Activated CD4-positive, alpha-beta T cell treated with anti-CD3 and anti-CD28 coated beads for 36 hours (primary cell): Measurements from ENCODE around the gene GDI2. TPM values are rescaled to one million over a fixed set of nuclear protein-coding genes. Genes with fewer than 3 reads are reported as not detected.
"Not testable (repeated sequence)": the region's sequence is repeated elsewhere in the genome, so short reads cannot be mapped to it uniquely, and the experiment has no call there.

Experiments used
- ATAC-seq: fragments of 200-7000 bp; cut with Tn5 transposase; one replicate; pipeline ENCODE4 v1.10.0; 2021; ENCODE audit warnings: mild to moderate bottlenecking, moderate library complexity
- CTCF ChIA-PET: fragments of 350-600 bp; sonication (Branson Sonifier 250); formaldehyde crosslinking; loops from one replicate; lab custom pipeline; 2021; ENCODE audit warnings: antibody characterized with exemption; lab: Charles Lee
- POLR2A ChIA-PET: fragments of 350-600 bp; sonication (Branson Sonifier 250); formaldehyde crosslinking; loops from one replicate; lab custom pipeline; 2021; ENCODE audit warnings: antibody characterized with exemption, inconsistent platforms; lab: Charles Lee
- DNase-seq: peaks from one replicate; pipeline ENCODE4 v3.0.0-alpha.2; 2020
- H3K27ac Mint-ChIP-seq: one replicate; pipeline ENCODE4 v1.8.0; 2021; ENCODE audit warnings: mixed read lengths
- H3K27me3 Mint-ChIP-seq: one replicate; pipeline ENCODE4 v1.8.0; 2021; ENCODE audit warnings: mixed read lengths
- H3K36me3 Mint-ChIP-seq: one replicate; pipeline ENCODE4 v1.8.0; 2021; ENCODE audit warnings: low read depth, mixed read lengths
- H3K4me1 Mint-ChIP-seq: one replicate; pipeline ENCODE4 v1.8.0; 2021; ENCODE audit warnings: mixed read lengths
- H3K4me3 Mint-ChIP-seq: one replicate; pipeline ENCODE4 v1.8.0; 2021; ENCODE audit warnings: mild to moderate bottlenecking, moderate library complexity, mixed read lengths
- H3K9me3 Mint-ChIP-seq: one replicate; pipeline ENCODE4 v1.8.0; 2021; ENCODE audit warnings: low read depth, mixed read lengths
- intact Hi-C, 2 experiments: fragments of 100-400 bp; cut with DNase I in 1 of 2; cut with micrococcal nuclease in 1 of 2; formaldehyde crosslinking; loops; one replicate each; pipeline versions ENCODE4 v1.14.2 to v1.15.1; 2022 to 2024; cut with DNase I, micrococcal nuclease
- total RNA-seq, 2 experiments: library from RNA; stranded (reverse); gene quantifications; one replicate each; pipeline ENCODE4 v1.2.3, GENCODE V29; 2021

Gene GDI2
- total RNA-seq, 2 experiments from 2014 or later = 276 to 290 TPM

- no peak for ATAC-seq
- DNase-seq = no peak
- POLR2A ChIA-PET = interaction anchor here (1.0 to 2.0 kb wide), 3 partner anchors 10 to 79 kb away, joined by 3 to 7 read pairs (median 6); partner anchors contain the start of genes ANKRD16 and FBH1
- H3K27me3 Mint-ChIP-seq = no peaks in the 10 kb centered on the region
- no peaks in the 10 kb centered on the region for H3K9me3 Mint-ChIP-seq
- peak overlapping the region; percentile 73 for H3K27ac Mint-ChIP-seq
- H3K4me3 Mint-ChIP-seq = peak overlapping the region; percentile 92
- peaks cover 57% of the 10 kb centered on the region for H3K4me1 Mint-ChIP-seq
- peaks cover 56% of the 10 kb centered on the region for H3K36me3 Mint-ChIP-seq
- CTCF ChIA-PET = interaction anchor here (0.6 to 2.9 kb wide), 7 partner anchors 8 to 589 kb away, joined by 3 to 16 read pairs (median 4); no protein-coding TSS in a partner anchor
- intact Hi-C loops = loop anchor here (5.0 to 10.0 kb wide), 6 partner anchors 33 to 775 kb away; partner anchors contain the start of genes PRKCQ (in 1 of the 2) and RBM17 (in 1 of the 2)
Observed at GRCh38 chr10:5810225-5810624, 3.0 kb downstream of the GDI2 start.

DNA sequence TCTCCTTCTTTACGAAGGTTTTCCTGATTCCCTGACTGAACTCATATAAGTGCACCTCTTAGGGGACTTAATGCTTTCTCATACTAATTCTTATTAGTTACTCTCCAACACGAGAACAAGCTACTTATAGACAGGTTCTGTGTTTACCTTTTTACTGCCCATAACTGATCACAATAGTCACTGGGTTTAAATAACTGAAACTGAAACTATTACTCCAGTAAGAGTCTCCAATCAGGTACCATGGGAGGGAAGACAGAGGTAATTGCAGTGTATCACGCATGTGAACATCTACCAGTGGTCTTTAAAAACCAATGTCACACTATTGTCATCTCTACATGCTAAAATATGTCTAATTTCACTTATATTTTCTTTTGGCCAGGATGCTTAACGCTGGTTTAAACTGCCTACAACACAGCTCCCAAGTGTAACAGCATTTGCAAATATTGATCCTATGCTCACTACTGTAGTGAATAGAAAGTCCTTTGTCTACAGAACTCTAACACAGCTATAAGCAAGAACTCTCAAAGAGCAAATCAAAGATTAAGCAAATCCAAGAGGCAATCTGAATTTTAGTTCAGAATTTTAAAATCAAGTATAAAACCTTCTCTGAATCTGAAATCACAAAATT is 3.6 kb downstream of the GDI2 start:
- DNase-seq (no peak), ATAC-seq (no peak)
- Mint-ChIP-seq H3K36me3 (peaks cover 55% of the 10 kb centered on the region), H3K27ac (peak overlapping the region; percentile 1), H3K4me1 (peaks cover 52% of the 10 kb centered on the region), H3K4me3 (peak overlapping the region; percentile 92), H3K27me3 (no peaks in the 10 kb centered on the region), H3K9me3 (no peaks in the 10 kb centered on the region)
- ChIA-PET CTCF (interaction anchor here (0.7 to 2.9 kb wide), 5 partner anchors 8 to 64 kb away, joined by 3 to 16 read pairs (median 4); no protein-coding TSS in a partner anchor), POLR2A (interaction anchor here (0.6 to 2.0 kb wide), 4 partner anchors 10 to 84 kb away, joined by 3 to 6 read pairs (median 4); partner anchors contain the start of genes ANKRD16 and FBH1)
- intact Hi-C loops = loop anchor here (5.0 to 10.0 kb wide), 6 partner anchors 32 to 775 kb away; partner anchors contain the start of genes PRKCQ (in 1 of the 2) and RBM17 (in 1 of the 2)

DNA sequence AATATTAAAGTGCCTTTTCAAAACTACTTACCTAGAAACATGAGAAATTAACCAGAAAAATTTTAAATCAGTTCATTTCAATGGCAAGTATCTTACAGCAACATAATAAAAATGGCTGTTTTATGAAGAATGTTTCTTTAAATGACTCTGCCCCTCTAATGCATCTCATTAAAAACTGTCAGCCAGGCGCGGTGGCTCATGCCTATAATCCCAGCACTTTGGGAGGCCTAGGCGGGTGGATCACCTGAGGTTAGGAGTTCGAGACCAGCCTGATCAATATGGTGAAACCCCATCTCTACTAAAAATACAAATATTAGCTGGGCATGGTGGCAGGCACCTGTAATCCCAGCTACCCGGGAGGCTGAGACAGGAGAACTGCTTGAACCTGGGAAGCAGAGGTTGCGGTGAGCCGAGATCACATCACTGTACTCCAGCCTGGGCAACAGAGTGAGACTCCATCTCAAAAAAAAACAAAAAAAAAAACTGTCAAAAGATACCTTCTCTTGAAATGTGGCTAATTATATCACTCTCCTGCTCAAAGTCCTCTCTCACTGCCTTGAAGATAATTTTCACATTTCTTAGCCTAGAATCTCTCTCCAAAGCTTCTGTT is 4.3 kb downstream of the GDI2 start:
- Mint-ChIP-seq H3K4me1 (peaks cover 52% of the 10 kb centered on the region), H3K36me3 (peaks cover 55% of the 10 kb centered on the region), H3K27ac (peak overlapping the region; percentile 24), H3K4me3 (peak overlapping the region; percentile 92)
- intact Hi-C loops, ATAC-seq, H3K27me3 Mint-ChIP-seq, H3K9me3 Mint-ChIP-seq, DNase-seq: not testable (repeated sequence)
- POLR2A ChIA-PET = interaction anchor here (1.1 to 2.0 kb wide), 2 partner anchors 11 to 81 kb away, joined by 3 to 6 read pairs; partner anchors contain the start of genes ANKRD16 and FBH1
- CTCF ChIA-PET = interaction anchor here (0.9 to 2.9 kb wide), 4 partner anchors 9 to 65 kb away, joined by 3 to 16 read pairs (median 4); no protein-coding TSS in a partner anchor

DNA sequence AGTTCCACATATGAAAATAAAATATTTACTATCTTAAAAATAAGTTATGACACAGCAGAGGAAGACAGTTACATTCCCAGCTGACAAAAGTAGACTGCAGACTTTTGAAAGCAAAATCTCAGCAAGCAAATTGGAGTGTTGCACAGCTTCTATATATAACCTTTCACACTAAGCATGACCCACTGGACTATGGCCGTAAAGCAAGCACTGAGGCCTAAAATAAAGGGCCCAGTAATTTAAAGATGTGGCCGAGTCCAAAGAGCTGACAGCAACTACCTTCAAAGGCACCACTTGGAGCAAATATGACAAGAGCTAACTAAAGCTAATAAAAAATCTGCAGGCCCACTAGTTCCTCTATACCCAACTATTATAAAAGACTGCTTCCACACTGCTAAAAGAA is 6.5 kb downstream of the GDI2 start:
- ChIA-PET POLR2A (interaction anchor here (0.6 to 1.3 kb wide), 3 partner anchors 13 to 55 kb away, joined by 3 to 6 read pairs (median 4); no protein-coding TSS in a partner anchor), CTCF (no interaction called here)
- no peaks in the 10 kb centered on the region for H3K9me3 Mint-ChIP-seq
- ATAC-seq (no peak), DNase-seq (no peak)
- no peak overlapping the region for H3K4me3 Mint-ChIP-seq
- intact Hi-C loops = no loop called here
- peaks cover 56% of the 10 kb centered on the region for H3K36me3 Mint-ChIP-seq
- no peaks in the 10 kb centered on the region for H3K27me3 Mint-ChIP-seq
- no peak overlapping the region for H3K27ac Mint-ChIP-seq
- H3K4me1 Mint-ChIP-seq = peaks cover 59% of the 10 kb centered on the region

DNA sequence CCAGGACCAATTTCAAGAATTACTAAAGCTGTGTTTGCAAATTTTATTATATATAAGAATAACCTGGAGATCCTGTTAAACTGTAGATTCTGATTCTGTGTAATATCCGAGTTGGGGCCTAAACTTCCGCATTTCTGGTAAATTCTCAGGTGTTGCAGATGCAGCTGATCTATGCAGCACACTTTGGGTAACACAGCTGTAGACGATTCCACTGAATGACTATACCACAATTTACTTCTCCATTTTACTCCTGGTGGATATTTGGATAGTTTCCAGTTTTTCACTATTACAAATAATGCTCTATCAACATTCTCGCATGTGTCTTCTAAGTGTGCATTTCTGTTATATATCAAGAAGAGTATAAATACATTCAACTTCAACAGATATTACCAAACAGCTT is 7.5 kb downstream of the GDI2 start:
- ChIA-PET CTCF (interaction anchor here (0.5 to 1.4 kb wide), 2 partner anchors 8 to 159 kb away, joined by 3 read pairs; no protein-coding TSS in a partner anchor), POLR2A (no interaction called here)
- peaks cover 52% of the 10 kb centered on the region for H3K4me1 Mint-ChIP-seq
- H3K27ac Mint-ChIP-seq = no peak overlapping the region
- H3K36me3 Mint-ChIP-seq = peaks cover 51% of the 10 kb centered on the region
- DNase-seq (no peak), ATAC-seq (no peak)
- H3K4me3 Mint-ChIP-seq = no peak overlapping the region
- no peaks in the 10 kb centered on the region for H3K27me3 Mint-ChIP-seq
- intact Hi-C loops = no loop called here
- no peaks in the 10 kb centered on the region for H3K9me3 Mint-ChIP-seq

- H3K27me3 Mint-ChIP-seq = no peaks in the 10 kb centered on the region
- peaks cover 50% of the 10 kb centered on the region for H3K4me1 Mint-ChIP-seq
- peaks cover 54% of the 10 kb centered on the region for H3K36me3 Mint-ChIP-seq
- intact Hi-C loops = no loop called here
- CTCF ChIA-PET = interaction anchor here (1.4 kb wide), 1 partner anchor 8 kb away, joined by 3 read pairs; no protein-coding TSS in a partner anchor
- no peak overlapping the region for H3K4me3 Mint-ChIP-seq
- no peak overlapping the region for H3K27ac Mint-ChIP-seq
- no peak for DNase-seq
- no peaks in the 10 kb centered on the region for H3K9me3 Mint-ChIP-seq
- POLR2A ChIA-PET = interaction anchor here (0.6 kb wide), 1 partner anchor 19 kb away, joined by 6 read pairs; no protein-coding TSS in a partner anchor
- no peak for ATAC-seq
Observed at GRCh38 chr10:5805260-5805659, 8.0 kb downstream of the GDI2 start.

GRCh38 chr10:5804386-5804785 is 8.8 kb downstream of the GDI2 start:
- intact Hi-C loops = no loop called here
- H3K36me3 Mint-ChIP-seq = peaks cover 49% of the 10 kb centered on the region
- no peaks in the 10 kb centered on the region for H3K27me3 Mint-ChIP-seq
- ChIA-PET CTCF (interaction anchor here (0.6 kb wide), 1 partner anchor 16 kb away, joined by 5 read pairs; no protein-coding TSS in a partner anchor), POLR2A (no interaction called here)
- H3K9me3 Mint-ChIP-seq = no peaks in the 10 kb centered on the region
- H3K4me3 Mint-ChIP-seq = no peak overlapping the region
- DNase-seq (no peak), ATAC-seq (no peak)
- H3K27ac Mint-ChIP-seq = peak overlapping the region; percentile 32
- peaks cover 41% of the 10 kb centered on the region for H3K4me1 Mint-ChIP-seq

DNA sequence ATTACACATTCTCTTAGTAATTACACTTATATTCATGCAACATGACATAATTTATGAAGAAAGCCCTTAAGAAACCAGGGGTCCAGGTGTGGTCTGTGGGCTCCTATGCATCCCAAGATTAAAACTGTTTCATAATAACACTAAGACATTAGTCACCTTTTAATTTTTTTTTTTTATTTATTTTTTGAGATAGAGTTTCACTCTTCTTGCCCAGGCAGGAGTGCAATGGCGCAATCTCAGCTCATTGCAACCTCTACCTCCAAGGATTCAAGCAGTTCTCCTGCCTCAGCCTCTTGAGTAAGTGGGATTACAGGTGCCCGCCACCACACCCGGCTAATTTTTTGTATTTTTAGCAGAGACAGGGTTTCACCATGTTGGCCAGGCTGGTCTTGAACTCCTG is 12.5 kb downstream of the GDI2 start:
- DNase-seq (no peak), ATAC-seq (no peak)
- Mint-ChIP-seq H3K27ac (peak overlapping the region; percentile 44), H3K9me3 (no peaks in the 10 kb centered on the region), H3K36me3 (peaks cover 41% of the 10 kb centered on the region), H3K4me3 (no peak overlapping the region), H3K27me3 (no peaks in the 10 kb centered on the region), H3K4me1 (peaks cover 15% of the 10 kb centered on the region)
- CTCF ChIA-PET = no interaction called here
- intact Hi-C loops = no loop called here
- POLR2A ChIA-PET = no interaction called here

- Mint-ChIP-seq H3K4me3 (no peak overlapping the region), H3K36me3 (peaks cover 54% of the 10 kb centered on the region), H3K27me3 (no peaks in the 10 kb centered on the region), H3K9me3 (no peaks in the 10 kb centered on the region), H3K27ac (peak overlapping the region; percentile 56), H3K4me1 (peaks cover 9% of the 10 kb centered on the region)
- DNase-seq = no peak
- no peak for ATAC-seq
- CTCF ChIA-PET = interaction anchor here (0.9 to 1.6 kb wide), 3 partner anchors 18 to 79 kb away, joined by 4 to 7 read pairs (median 4); no protein-coding TSS in a partner anchor
- intact Hi-C loops = no loop called here
- POLR2A ChIA-PET = no interaction called here
Observed at GRCh38 chr10:5794236-5794635, 19.0 kb downstream of the GDI2 start.

- Mint-ChIP-seq H3K9me3 (peaks cover 2% of the 10 kb centered on the region), H3K4me3 (no peak overlapping the region), H3K27me3 (no peaks in the 10 kb centered on the region), H3K4me1 (peaks cover 21% of the 10 kb centered on the region), H3K27ac (no peak overlapping the region), H3K36me3 (peaks cover 73% of the 10 kb centered on the region)
- CTCF ChIA-PET = interaction anchor here (0.6 to 0.9 kb wide), 4 partner anchors 9 to 633 kb away, joined by 3 to 4 read pairs (median 3); no protein-coding TSS in a partner anchor
- ATAC-seq (no peak), DNase-seq (no peak)
- POLR2A ChIA-PET = no interaction called here
- intact Hi-C loops = no loop called here
Observed at GRCh38 chr10:5789626-5790025, 23.6 kb downstream of the GDI2 start.

DNA sequence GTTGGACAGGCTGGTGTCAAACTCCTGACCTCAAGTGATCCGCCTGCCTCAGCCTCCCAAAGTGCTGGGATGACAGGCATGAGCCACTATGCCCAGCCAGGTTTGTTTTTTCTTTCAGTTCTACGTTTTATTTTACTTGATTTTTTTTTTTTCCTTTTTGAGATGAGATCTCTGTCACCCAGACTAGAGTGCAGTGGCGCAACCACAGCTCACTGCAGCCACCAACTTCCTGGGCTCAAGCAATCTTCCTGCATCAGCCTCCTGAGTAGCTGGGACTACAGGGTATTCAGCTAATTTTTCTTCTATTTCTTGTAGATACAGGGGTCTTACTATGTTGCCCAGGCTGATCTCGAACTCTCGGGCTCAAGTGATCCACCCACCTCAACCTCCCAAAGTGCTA is 24.3 kb downstream of the GDI2 start:
- DNase-seq = no peak
- CTCF ChIA-PET = interaction anchor here (0.6 kb wide), 1 partner anchor 634 kb away, joined by 4 read pairs; no protein-coding TSS in a partner anchor
- POLR2A ChIA-PET = no interaction called here
- Mint-ChIP-seq H3K36me3 (peaks cover 75% of the 10 kb centered on the region), H3K27me3 (no peaks in the 10 kb centered on the region), H3K27ac (peak overlapping the region; percentile 37), H3K9me3 (peaks cover 4% of the 10 kb centered on the region), H3K4me1 (peaks cover 21% of the 10 kb centered on the region), H3K4me3 (no peak overlapping the region)
- intact Hi-C loops = no loop called here
- no peak for ATAC-seq
